SK-N-MC (cell line): ENCODE results near the gene FCN2.

Experiments
- EZH2 ChIP-seq: fragments of 200-600 bp; sonication (generic); IDR thresholded peaks from one replicate; pipeline ENCODE4 v1.6.1; 2017; ENCODE audit warnings: antibody characterized with exemption
- POLR2AphosphoS5 ChIP-seq: IDR thresholded peaks from 2 replicates; pipeline ENCODE4 v1.6.1; 2012; ENCODE audit warnings: mild to moderate bottlenecking, low read depth, low read length, borderline replicate concordance

GRCh38 chr9:134908524-134909309 is 28.1 kb downstream of the FCN2 start:
- no peak for TF ChIP-seq EZH2
- TF ChIP-seq POLR2AphosphoS5, result no peak
